Activated CD4-positive, alpha-beta T cell treated with anti-CD3 and anti-CD28 coated beads for 4 hours (primary cell): Measurements from ENCODE around the gene BMP6.

ENCODE experiments used
- DNase-seq, 2 donors: peaks; one replicate each; pipeline ENCODE4 v3.0.0-alpha.2; 2020

The BMP6 gene

GRCh38 chr6:7833751-7834070, 107.8 kb downstream of the BMP6 start:
- no peak for DNase-seq

GRCh38 chr6:7836371-7837026, 110.6 kb downstream of the BMP6 start:
- DNase-seq: no peak

GRCh38 chr6:7841781-7842468, 116.0 kb downstream of the BMP6 start:
- no peak for DNase-seq

- no peak for DNase-seq
These were observed 121.3 kb downstream of the BMP6 start for GRCh38 chr6:7846966-7847818.

- no peak for DNase-seq
These were observed 122.3 kb downstream of the BMP6 start for GRCh38 chr6:7848229-7848628.

- DNase-seq: no peak
These were observed 125.9 kb downstream of the BMP6 start for GRCh38 chr6:7851780-7852179.

GRCh38 chr6:7859591-7859990, 133.7 kb downstream of the BMP6 start:
- no peak for DNase-seq

- DNase-seq: no peak
These were observed 139.9 kb downstream of the BMP6 start for GRCh38 chr6:7865781-7866180.

- no peak for DNase-seq
These were observed 140.6 kb downstream of the BMP6 start for GRCh38 chr6:7866526-7866925.

- no peak for DNase-seq
These were observed 143.0 kb downstream of the BMP6 start for GRCh38 chr6:7868926-7869325.

GRCh38 chr6:7878401-7878964, 152.6 kb downstream of the BMP6 start:
- DNase-seq: no peak

GRCh38 chr6:7879043-7879442, 153.1 kb downstream of the BMP6 start:
- DNase-seq: no peak

GRCh38 chr6:7879579-7879978, 153.7 kb downstream of the BMP6 start:
- DNase-seq: no peak

- DNase-seq: no peak
These were observed 154.2 kb downstream of the BMP6 start for GRCh38 chr6:7879980-7880717.

- no peak for DNase-seq
These were observed 154.8 kb downstream of the BMP6 start for GRCh38 chr6:7880718-7881107.

- no peak for DNase-seq
These were observed 156.0 kb downstream of the BMP6 start for GRCh38 chr6:7881765-7882500.

GRCh38 chr6:7882505-7883257, 156.8 kb downstream of the BMP6 start:
- DNase-seq: no peak

- DNase-seq: no peak
These were observed 157.5 kb downstream of the BMP6 start for GRCh38 chr6:7883381-7883780.

GRCh38 chr6:7886132-7886531, 160.2 kb downstream of the BMP6 start:
- DNase-seq: no peak

- DNase-seq: no peak
These were observed 161.5 kb downstream of the BMP6 start for GRCh38 chr6:7887278-7887991.
